GM19468 (cell line): Measurements from ENCODE around the gene RABAC1.

Source experiments
- ATAC-seq: cut with Tn5 transposase; IDR thresholded peaks from one replicate; pipeline ENCODE4 v1.9.1; 2021; ENCODE audit warnings: mild to moderate bottlenecking, moderate library complexity, moderate number of reproducible peaks; ENCODE audit not compliant: unreplicated experiment; ENCODE audit errors: extremely low read depth

RABAC1 gene

GRCh38 chr19:41906916-41907680 lies 52.0 kb downstream of the RABAC1 start:
- ATAC-seq, result no peak
